ENCODE measurements around the gene TRAK1. TPM values are rescaled to one million over a fixed set of nuclear protein-coding genes. Genes with fewer than 3 reads are reported as not detected.

Gene TRAK1, protein sequence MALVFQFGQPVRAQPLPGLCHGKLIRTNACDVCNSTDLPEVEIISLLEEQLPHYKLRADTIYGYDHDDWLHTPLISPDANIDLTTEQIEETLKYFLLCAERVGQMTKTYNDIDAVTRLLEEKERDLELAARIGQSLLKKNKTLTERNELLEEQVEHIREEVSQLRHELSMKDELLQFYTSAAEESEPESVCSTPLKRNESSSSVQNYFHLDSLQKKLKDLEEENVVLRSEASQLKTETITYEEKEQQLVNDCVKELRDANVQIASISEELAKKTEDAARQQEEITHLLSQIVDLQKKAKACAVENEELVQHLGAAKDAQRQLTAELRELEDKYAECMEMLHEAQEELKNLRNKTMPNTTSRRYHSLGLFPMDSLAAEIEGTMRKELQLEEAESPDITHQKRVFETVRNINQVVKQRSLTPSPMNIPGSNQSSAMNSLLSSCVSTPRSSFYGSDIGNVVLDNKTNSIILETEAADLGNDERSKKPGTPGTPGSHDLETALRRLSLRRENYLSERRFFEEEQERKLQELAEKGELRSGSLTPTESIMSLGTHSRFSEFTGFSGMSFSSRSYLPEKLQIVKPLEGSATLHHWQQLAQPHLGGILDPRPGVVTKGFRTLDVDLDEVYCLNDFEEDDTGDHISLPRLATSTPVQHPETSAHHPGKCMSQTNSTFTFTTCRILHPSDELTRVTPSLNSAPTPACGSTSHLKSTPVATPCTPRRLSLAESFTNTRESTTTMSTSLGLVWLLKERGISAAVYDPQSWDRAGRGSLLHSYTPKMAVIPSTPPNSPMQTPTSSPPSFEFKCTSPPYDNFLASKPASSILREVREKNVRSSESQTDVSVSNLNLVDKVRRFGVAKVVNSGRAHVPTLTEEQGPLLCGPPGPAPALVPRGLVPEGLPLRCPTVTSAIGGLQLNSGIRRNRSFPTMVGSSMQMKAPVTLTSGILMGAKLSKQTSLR
- 129 and 134 TPM in 2 replicates for total RNA-seq
- 52.5 TPM for total RNA-seq (2013)
- polyA plus RNA-seq: 66.0 and 71.3 TPM in 2 replicates
- 106 and 123 TPM in 2 replicates for polyA minus RNA-seq

DNA sequence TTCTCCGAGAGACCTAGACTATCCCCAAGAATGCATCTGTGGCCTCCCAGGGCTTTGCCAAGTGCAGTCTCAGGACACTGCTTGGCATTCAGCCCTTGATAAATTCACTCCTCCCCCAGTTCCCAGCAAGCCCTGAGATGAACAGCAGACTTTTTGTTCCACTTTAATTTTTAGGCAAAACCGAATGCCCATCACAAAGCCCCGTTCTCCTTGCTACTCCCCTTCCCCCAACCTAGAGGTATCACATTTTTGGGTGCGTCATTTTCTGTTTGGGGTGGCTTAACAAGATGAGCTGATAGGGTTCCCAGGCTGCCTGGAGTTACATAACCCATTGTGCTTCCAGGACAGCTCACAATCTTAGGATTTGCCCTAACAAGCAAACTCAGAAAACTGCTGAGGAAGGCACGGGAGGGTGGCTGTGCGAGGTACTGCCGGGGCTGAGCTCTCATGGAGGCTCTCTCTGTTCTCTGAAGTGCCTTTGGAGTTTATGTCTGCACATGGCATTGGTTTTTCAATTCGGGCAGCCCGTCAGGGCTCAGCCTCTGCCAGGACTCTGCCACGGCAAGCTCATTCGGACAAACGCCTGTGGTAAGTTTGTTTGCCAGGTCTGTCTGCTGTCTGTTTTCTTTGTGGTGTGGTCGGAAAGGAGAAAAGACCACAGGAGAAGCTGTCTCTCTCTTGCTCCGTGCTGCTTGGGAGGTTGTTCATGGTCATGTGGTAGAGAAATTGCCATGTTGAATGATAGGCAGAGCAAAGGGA, at the start of gene TRAK1:
Gene TRAK1 (plus strand): TSS at position 385 of the 759 bp plus-strand sequence. CDS start 113 bp downstream, at position 498.
- H3K9me3 Mint-ChIP-seq (ENCODE audit: insufficient read depth): peaks cover 3% of the 10 kb centered on the region
- H3K27me3 ChIP-seq (replicated peaks in 1 of 4; ENCODE audit: control extremely low read depth in 1 of 4, control insufficient read depth in 3 of 4, insufficient read depth in 4 of 4, low read length in 3 of 4): no peaks in the 10 kb centered on the region
- ChIA-PET CTCF (interaction anchor here (0.9 to 1.8 kb wide), 3 partner anchors 8 to 129 kb away, joined by 3 to 13 read pairs (median 3); partner anchors contain the start of gene ULK4), POLR2A (interaction anchor here (0.6 kb wide), 1 partner anchor 21 kb away, joined by 3 read pairs; no protein-coding TSS in a partner anchor)
- peak; percentile 6 for DNase-seq
- no peak within 1 kb of the TSS for H3K9ac ChIP-seq (ENCODE audit: low read length)
- H3K4me3 Mint-ChIP-seq: peak within 1 kb of the TSS; percentile 13
- H3K4me1 Mint-ChIP-seq: peaks cover 81% of the 10 kb centered on the region
- intact Hi-C loops (cut with micrococcal nuclease): no loop called here
- WGBS (ENCODE audit: insufficient coverage): 88% methylated on average over 9 of the region's 14 CpGs
- peaks cover 33 to 34% of the 10 kb centered on the region in 2 donors for H3K4me1 ChIP-seq (ENCODE audit: control insufficient read depth in 2 of 2, insufficient read depth in 2 of 2, low read length in 2 of 2)
- TF ChIP-seq, protein P1, sequence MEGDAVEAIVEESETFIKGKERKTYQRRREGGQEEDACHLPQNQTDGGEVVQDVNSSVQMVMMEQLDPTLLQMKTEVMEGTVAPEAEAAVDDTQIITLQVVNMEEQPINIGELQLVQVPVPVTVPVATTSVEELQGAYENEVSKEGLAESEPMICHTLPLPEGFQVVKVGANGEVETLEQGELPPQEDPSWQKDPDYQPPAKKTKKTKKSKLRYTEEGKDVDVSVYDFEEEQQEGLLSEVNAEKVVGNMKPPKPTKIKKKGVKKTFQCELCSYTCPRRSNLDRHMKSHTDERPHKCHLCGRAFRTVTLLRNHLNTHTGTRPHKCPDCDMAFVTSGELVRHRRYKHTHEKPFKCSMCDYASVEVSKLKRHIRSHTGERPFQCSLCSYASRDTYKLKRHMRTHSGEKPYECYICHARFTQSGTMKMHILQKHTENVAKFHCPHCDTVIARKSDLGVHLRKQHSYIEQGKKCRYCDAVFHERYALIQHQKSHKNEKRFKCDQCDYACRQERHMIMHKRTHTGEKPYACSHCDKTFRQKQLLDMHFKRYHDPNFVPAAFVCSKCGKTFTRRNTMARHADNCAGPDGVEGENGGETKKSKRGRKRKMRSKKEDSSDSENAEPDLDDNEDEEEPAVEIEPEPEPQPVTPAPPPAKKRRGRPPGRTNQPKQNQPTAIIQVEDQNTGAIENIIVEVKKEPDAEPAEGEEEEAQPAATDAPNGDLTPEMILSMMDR (IDR thresholded peaks at IDR 0.05): no peak
- TF ChIP-seq EZH2 (IDR thresholded peaks at IDR 0.05; ENCODE audit: borderline replicate concordance, insufficient read depth, low read depth, low read length, poor library complexity, severe bottlenecking): no peak
- no peaks in the 10 kb centered on the region for H3K27me3 Mint-ChIP-seq
- H3K9me3 ChIP-seq (ENCODE audit: control extremely low read depth in 1 of 3, control insufficient read depth in 2 of 3, insufficient read depth in 1 of 3, low read length in 2 of 3): peaks cover 0 to 16% (median 8%) of the 10 kb centered on the region in 3 donors
- peaks cover 45% of the 10 kb centered on the region for H4K20me1 ChIP-seq (ENCODE audit: control insufficient read depth, insufficient read depth, low read length, poor library complexity, severe bottlenecking)
- H3K27ac ChIP-seq (ENCODE audit: low read length in 2 of 2): peak within 1 kb of the TSS in 1 of 2 donors; percentile 60
- peak within 1 kb of the TSS; percentile 84 for H3K27ac Mint-ChIP-seq
- no peak for ATAC-seq (ENCODE audit: low read depth)
- peak within 1 kb of the TSS; percentile 5 for H3K4me2 ChIP-seq (replicated peaks; ENCODE audit: low read depth, low read length, poor library complexity, severe bottlenecking)
- H3K4me3 ChIP-seq (ENCODE audit: control extremely low read depth in 1 of 5, extremely low read depth in 1 of 5, insufficient read depth in 1 of 5, low read depth in 2 of 5, low read length in 4 of 5): no peak within 1 kb of the TSS
- H3K36me3 ChIP-seq (replicated peaks in 1 of 2; ENCODE audit: control extremely low read depth in 1 of 2, control insufficient read depth in 1 of 2, extremely low read depth in 1 of 2, insufficient read depth in 2 of 2, low read length in 1 of 2): peaks cover 7 to 68% of the 10 kb centered on the region in 2 experiments
- H3K79me2 ChIP-seq (ENCODE audit: control insufficient read depth, insufficient read depth, low read length): peaks cover 84% of the 10 kb centered on the region
- no peak within 1 kb of the TSS for H2AFZ ChIP-seq (ENCODE audit: insufficient read depth, low read depth, low read length, poor library complexity, severe bottlenecking)

Measured in B cell (primary cell).